ENCODE measurements around the gene RMC1.
"Not testable (repeated sequence)": the region's sequence is repeated elsewhere in the genome, so short reads cannot be mapped to it uniquely, and the experiment has no call there.

RMC1 gene

GRCh38 chr18:23567671-23568070 is 64.4 kb downstream of the RMC1 start:
- DNase-seq: no peak

GRCh38 chr18:23568281-23569138 is 65.2 kb downstream of the RMC1 start:
- no peak for DNase-seq

DNA sequence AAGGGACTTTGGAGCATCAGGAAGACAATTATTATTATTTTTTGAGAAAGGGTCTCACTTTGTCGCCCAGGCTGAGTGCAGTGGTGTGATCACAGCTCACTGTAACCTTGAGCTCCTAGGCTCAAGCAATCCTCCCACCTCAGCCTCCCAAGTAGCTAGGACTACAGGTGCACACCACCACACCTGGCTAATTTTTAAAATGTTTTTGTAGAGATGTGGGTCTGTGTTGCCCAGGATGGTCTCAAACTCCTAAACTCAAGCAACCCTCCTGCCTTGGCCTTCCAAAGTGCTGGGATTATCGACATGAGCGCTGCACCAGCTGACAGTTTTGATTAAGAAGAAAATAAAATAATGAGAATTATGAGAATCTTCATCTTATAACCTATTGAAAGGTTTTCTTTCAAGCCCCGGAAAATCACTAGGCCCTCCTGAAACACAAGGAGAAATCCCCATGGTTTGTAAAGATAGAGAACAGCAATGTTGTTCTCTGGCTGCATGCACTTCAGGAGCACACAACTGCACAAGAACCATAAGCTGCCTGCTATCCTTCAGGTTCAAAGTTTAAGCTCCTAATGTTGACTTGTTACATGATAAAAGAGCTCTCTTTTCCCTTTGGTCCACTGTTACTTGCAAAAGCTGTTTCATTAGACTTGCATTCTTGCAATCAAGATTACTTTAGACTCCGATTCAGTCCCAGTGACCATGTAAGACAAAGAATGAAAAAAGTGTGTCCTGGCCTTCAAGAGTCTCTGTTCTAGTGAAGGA is 66.2 kb downstream of the RMC1 start:
- DNase-seq: no peak

DNA sequence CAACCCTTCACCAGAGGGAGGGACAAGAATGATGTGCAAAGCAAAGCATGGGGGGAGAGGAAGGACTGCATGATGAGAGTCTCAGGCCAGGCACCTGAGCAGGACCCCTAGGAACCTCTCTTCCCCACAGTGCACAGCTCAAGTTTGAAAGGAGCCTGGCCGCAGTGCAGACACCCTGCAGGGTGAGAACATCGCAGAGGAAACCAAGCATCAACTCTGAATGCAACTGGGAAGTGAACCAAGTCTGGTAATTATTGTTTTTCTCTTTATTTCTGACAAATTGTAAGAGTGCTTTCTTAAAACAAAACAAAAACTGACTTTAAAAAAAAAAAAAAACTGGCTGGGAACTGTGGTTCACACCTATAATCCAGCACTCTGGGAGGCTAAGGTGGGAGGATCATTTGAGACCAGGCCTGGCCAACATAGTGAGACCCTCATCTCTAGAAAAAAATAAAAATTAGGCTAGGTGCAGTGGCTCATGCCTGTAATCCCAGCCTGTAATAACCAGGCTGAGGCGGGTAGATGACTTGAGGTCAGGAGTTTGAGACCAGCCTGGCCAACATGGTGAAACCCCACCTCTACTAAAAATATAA is 67.7 kb downstream of the RMC1 start:
- DNase-seq: peak; percentile 4

DNA sequence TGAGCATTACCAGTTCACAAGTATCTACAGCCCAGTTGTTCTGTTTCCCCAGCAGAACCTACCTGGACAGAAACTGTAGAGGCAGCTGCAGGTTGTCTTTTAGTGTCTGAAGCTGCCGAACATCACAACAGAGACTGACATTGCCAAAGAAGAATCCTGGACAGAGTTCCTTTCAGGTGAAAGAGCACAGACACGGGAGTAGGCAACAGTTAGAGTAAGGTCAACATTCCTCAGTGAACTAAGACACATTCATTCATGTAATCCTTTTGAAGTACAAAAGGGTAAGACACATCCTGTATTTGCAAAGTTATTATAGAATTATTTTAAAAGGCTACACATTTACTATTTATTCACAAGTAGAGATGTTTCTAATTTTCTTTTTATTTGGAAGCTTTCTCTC is 68.7 kb downstream of the RMC1 start:
- DNase-seq: no peak

- DNase-seq: no peak
Observed at GRCh38 chr18:23572570-23572969, 69.3 kb downstream of the RMC1 start.

GRCh38 chr18:23573020-23573419 is 69.7 kb downstream of the RMC1 start:
- no peak for DNase-seq

GRCh38 chr18:23573626-23574431 is 70.5 kb downstream of the RMC1 start:
- DNase-seq: peak; percentile 64

DNA sequence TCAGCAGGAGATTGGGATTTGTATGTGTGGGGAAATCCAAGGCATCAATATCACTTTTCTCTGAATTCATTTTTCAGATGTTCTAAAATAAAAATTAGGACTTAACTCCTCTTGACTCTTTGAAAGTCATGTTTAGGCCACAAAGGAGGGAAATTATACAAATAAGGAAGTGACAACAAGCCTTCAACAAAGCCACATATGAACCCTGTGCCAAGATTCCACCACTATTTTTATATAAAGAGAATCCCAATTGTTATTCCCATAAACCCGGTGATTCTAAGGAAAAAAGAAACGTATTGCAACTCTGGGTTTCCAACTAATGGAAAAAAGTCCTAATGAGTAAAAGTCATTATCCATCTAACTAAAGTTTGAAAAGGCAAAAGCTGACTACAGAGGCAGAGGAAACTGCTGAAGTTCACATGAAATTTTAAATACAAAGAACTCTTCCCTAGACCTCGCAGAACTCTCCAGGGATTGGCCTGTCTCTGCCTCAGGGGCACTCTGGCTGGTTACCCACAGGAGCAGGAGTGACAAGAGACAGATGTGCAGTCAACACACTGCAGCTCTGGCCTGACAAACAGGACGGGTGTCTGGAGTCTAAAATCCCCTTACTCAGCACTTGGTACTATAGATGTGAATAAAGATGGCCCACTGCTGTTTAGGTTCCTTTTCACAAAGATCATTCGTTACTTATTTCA is 71.4 kb downstream of the RMC1 start:
- no peak for DNase-seq

GRCh38 chr18:23575309-23575651 is 72.0 kb downstream of the RMC1 start:
- no peak for DNase-seq

GRCh38 chr18:23577521-23577920 is 74.2 kb downstream of the RMC1 start:
- not testable (repeated sequence) for DNase-seq

DNA sequence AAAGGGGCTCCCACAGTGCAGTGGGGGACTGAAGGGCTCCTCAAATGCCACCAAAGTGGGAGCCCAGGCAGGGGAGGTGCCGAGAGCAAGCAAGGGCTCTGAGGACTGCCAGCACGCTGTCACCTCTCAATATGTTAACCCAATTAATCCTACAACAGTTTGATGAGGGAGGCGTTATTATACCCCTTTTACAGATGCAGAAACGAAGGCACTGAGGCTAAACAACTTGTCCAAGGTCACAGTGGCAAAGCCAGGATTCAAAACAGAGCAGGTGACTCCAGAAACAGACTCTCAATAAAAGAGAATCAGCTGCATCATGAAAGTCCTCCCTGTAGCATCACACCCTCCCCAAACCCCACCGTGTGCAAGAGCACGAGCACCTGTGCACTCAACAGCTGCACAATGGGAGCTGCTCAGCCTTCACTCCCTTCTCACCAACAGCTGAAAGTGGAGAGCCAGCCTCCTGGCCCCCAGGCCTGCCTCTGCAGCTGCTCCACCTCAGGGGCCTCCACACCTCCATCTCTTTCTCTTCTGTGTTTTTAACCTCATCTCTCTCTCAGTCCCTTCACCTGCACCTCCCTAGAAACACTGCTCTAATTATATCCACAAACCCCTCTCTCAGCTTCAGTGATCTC is 74.9 kb downstream of the RMC1 start:
- DNase-seq: no peak

GRCh38 chr18:23578891-23579653 is 75.8 kb downstream of the RMC1 start:
- no peak for DNase-seq

DNA sequence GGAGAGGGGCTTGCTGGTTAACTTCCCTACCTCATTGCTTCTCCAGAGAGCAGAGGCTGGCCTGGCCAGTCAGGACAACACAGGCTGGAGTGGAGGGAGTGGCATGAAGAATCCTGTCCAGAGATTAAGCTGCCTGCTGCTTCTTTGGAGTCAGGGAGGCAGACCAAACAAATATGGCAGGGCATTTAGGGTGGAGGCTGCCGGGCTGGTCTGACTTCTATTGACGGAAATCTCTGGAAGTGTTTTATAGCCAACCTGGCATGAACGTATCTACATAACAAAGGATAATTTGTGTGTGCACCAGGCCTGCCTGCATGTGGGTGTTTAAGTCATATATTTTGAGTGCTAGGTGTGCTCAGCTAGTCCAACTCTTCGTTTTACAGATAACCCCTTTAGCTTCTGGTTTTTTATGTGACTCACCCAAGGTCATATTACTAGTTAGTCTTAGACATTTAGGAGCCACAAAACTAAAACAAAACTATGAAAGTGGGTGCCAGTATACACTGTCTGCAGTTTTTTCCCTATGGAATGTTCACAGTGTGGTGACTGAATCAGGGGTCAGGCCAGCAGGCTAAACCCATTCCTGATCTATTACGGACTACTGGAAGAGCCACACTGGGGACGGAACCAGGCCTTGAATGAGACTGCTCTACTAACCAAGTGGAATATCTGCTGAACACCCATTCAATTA is 77.5 kb downstream of the RMC1 start:
- no peak for DNase-seq

All from CD4-positive, alpha-beta T cell treated with Interleukin-6 for 4 hours (primary cell).